Neural cell (in vitro differentiated cells): ENCODE measurements around the gene EVL. TPM values are rescaled to one million over a fixed set of nuclear protein-coding genes. Genes with fewer than 3 reads are reported as not detected.

ENCODE experiments used
- H2AFZ ChIP-seq: fragments of 200-600, 300-800 bp; sonication (generic), shearing (Covaris generic); 2 replicates; pipeline ENCODE4 v1.6.0; 2014; ENCODE audit warnings: low read depth, mild to moderate bottlenecking, antibody characterized with exemption, low read length, moderate library complexity
- H3F3A ChIP-seq: fragments of 200-600 bp; shearing (Covaris generic); 2 replicates; pipeline ENCODE4 v1.6.1; 2016; ENCODE audit warnings: mild to moderate bottlenecking, moderate library complexity, mixed read lengths, antibody characterized with exemption, low read length; ENCODE audit not compliant: insufficient read depth, poor library complexity, severe bottlenecking
- H3K27ac ChIP-seq: fragments of 200-600, 300-800 bp; sonication (generic), shearing (Covaris generic); 2 replicates; pipeline ENCODE4 v1.5.1; 2014; ENCODE audit warnings: mild to moderate bottlenecking, low read length, moderate library complexity
- H3K27me3 ChIP-seq: fragments of 300-800, 200-600 bp; sonication (generic), shearing (Covaris generic); 2 replicates; pipeline ENCODE4 v1.6.0; 2014; ENCODE audit warnings: mild to moderate bottlenecking, low read depth, low read length, moderate library complexity; ENCODE audit not compliant: insufficient read depth
- H3K36me3 ChIP-seq: fragments of 300-800, 200-600 bp; sonication (generic), shearing (Covaris generic); 2 replicates; pipeline ENCODE4 v1.5.1; 2014; ENCODE audit warnings: mild to moderate bottlenecking, antibody characterized with exemption, low read length, moderate library complexity; ENCODE audit not compliant: insufficient read depth
- H3K4me2 ChIP-seq: fragments of 300-800, 200-600 bp; sonication (generic), shearing (Covaris generic); 2 replicates; pipeline ENCODE4 v1.6.0; 2014; ENCODE audit warnings: mild to moderate bottlenecking, low read length
- H3K4me3 ChIP-seq: fragments of 300-800, 200-600 bp; sonication (generic), shearing (Covaris generic); 2 replicates; pipeline ENCODE4 v1.5.1; 2014; ENCODE audit warnings: mild to moderate bottlenecking, low read length, moderate library complexity
- H3K79me2 ChIP-seq: fragments of 200-600 bp; shearing (Covaris generic); replicated peaks from 2 replicates; pipeline ENCODE4 v1.6.0; 2014; ENCODE audit warnings: mild to moderate bottlenecking, low read length, moderate library complexity; ENCODE audit not compliant: insufficient read depth
- H3K9ac ChIP-seq: fragments of 300-800, 200-600 bp; sonication (generic), shearing (Covaris generic); 2 replicates; pipeline ENCODE4 v1.6.1; 2016; ENCODE audit warnings: mild to moderate bottlenecking, low read length, mixed read lengths
- H3K9me2 ChIP-seq: fragments of 200-600 bp; shearing (Covaris generic); 2 replicates; pipeline ENCODE4 v1.6.1; 2016; ENCODE audit warnings: mild to moderate bottlenecking, low read length, mixed read lengths; ENCODE audit not compliant: insufficient read depth
- H3K9me3 ChIP-seq: fragments of 200-600, 300-800 bp; sonication (generic), shearing (Covaris generic); 2 replicates; pipeline ENCODE4 v1.6.1; 2016; ENCODE audit warnings: mild to moderate bottlenecking, mixed run types, low read length, moderate library complexity, mixed read lengths
- H4K20me1 ChIP-seq: fragments of 200-600 bp; shearing (Covaris generic); 2 replicates; pipeline ENCODE4 v1.6.1; 2016; ENCODE audit warnings: mild to moderate bottlenecking, mixed run types; ENCODE audit not compliant: insufficient read depth
- CTCF ChIP-seq: fragments of 450-650 bp; IDR thresholded peaks from 2 replicates; pipeline ENCODE4 v1.5.1; 2014; ENCODE audit warnings: antibody characterized with exemption, mild to moderate bottlenecking, moderate library complexity; ENCODE audit not compliant: poor library complexity, severe bottlenecking
- EP300 ChIP-seq: fragments of 450-650 bp; conservative IDR thresholded peaks from 2 replicates; pipeline ENCODE4 v1.6.1; 2014; ENCODE audit warnings: antibody characterized with exemption, mild to moderate bottlenecking, moderate library complexity; ENCODE audit not compliant: poor library complexity, severe bottlenecking
- EZH2 ChIP-seq: fragments of 200-600, 300-800 bp; shearing (Covaris generic), sonication (generic); IDR thresholded peaks from 2 replicates; pipeline ENCODE4 v1.6.1; 2014; ENCODE audit warnings: antibody characterized with exemption, low read length, borderline replicate concordance, mild to moderate bottlenecking; ENCODE audit not compliant: insufficient read depth, poor library complexity, severe bottlenecking
- MXI1 ChIP-seq: fragments of 450-650 bp; conservative IDR thresholded peaks from 2 replicates; pipeline ENCODE4 v1.6.1; 2014; ENCODE audit warnings: antibody characterized with exemption, mild to moderate bottlenecking; ENCODE audit not compliant: poor library complexity, severe bottlenecking
- POLR2AphosphoS5 ChIP-seq: IDR thresholded peaks from 2 replicates; pipeline ENCODE4 v1.6.1; 2012
- RAD21 ChIP-seq: fragments of 450-650 bp; conservative IDR thresholded peaks from 2 replicates; pipeline ENCODE4 v1.6.1; 2014; ENCODE audit warnings: antibody characterized with exemption, mild to moderate bottlenecking, moderate library complexity
- REST ChIP-seq: IDR thresholded peaks from 2 replicates; pipeline ENCODE4 v1.6.1; 2012; ENCODE audit warnings: borderline replicate concordance
- SMC3 ChIP-seq: fragments of 450-650 bp; conservative IDR thresholded peaks from 2 replicates; pipeline ENCODE4 v1.6.1; 2014; ENCODE audit warnings: antibody characterized with exemption, mild to moderate bottlenecking, moderate library complexity; ENCODE audit not compliant: poor library complexity
- TAF1 ChIP-seq: IDR thresholded peaks from 2 replicates; pipeline ENCODE4 v1.6.1; 2012; ENCODE audit warnings: low read depth
- polyA plus RNA-seq: library from polyadenylated mRNA; depleted of rRNA; stranded (reverse); fragments of >200 nt; gene quantifications from 2 replicates; pipeline ENCODE4 v1.2.3, GENCODE V29; 2014

EVL gene
- polyA plus RNA-seq, 1 donor from 2014 or later, result 387 TPM

- H3K27ac ChIP-seq, result no peak overlapping the region
- peaks cover 8% of the 10 kb centered on the region for H4K20me1 ChIP-seq
- H3F3A ChIP-seq, result no peaks in the 10 kb centered on the region
Measured at GRCh38 chr14:100115236-100115635, 50.0 kb downstream of the EVL start.

GRCh38 chr14:100115726-100116125 is 50.5 kb downstream of the EVL start:
- H3K9ac ChIP-seq, result no peak overlapping the region
- TF ChIP-seq TAF1 (no peak), EP300 (no peak), REST (no peak), RAD21 (no peak), EZH2 (no peak), CTCF (no peak), POLR2AphosphoS5 (no peak)

More at GRCh38 chr14:100115236-100115635, 50.0 kb downstream of the EVL start:
- no peak overlapping the region for H2AFZ ChIP-seq
- TF ChIP-seq REST (no peak), POLR2AphosphoS5 (no peak), RAD21 (no peak), EZH2 (no peak), EP300 (no peak), TAF1 (no peak), SMC3 (no peak), MXI1 (no peak), CTCF (no peak)
- no peaks in the 10 kb centered on the region for H3K27me3 ChIP-seq
- no peak overlapping the region for H3K4me3 ChIP-seq
- no peaks in the 10 kb centered on the region for H3K9me3 ChIP-seq
- no peaks in the 10 kb centered on the region for H3K9me2 ChIP-seq
- no peak overlapping the region for H3K9ac ChIP-seq
- no peak overlapping the region for H3K4me2 ChIP-seq
- H3K36me3 ChIP-seq, result no peaks in the 10 kb centered on the region
- no peaks in the 10 kb centered on the region for H3K79me2 ChIP-seq

More at GRCh38 chr14:100115726-100116125, 50.5 kb downstream of the EVL start:
- H2AFZ ChIP-seq, result no peak overlapping the region
- H3K9me3 ChIP-seq, result no peaks in the 10 kb centered on the region
- no peaks in the 10 kb centered on the region for H3K36me3 ChIP-seq
- H3K79me2 ChIP-seq, result no peaks in the 10 kb centered on the region
- H3K27ac ChIP-seq, result no peak overlapping the region
- no peaks in the 10 kb centered on the region for H3F3A ChIP-seq
- no peaks in the 10 kb centered on the region for H3K9me2 ChIP-seq
- H3K4me3 ChIP-seq, result no peak overlapping the region
- H3K4me2 ChIP-seq, result no peak overlapping the region
- peaks cover 8% of the 10 kb centered on the region for H4K20me1 ChIP-seq
- H3K27me3 ChIP-seq, result no peaks in the 10 kb centered on the region
